ENCODE data around the gene MAP4K2. TPM values are rescaled to one million over a fixed set of nuclear protein-coding genes. Genes with fewer than 3 reads are reported as not detected.

The MAP4K2 gene
- total and polyA plus RNA-seq, 2 of the 8 experiments (the other 6 are each of a cell fraction or from before 2014, with no cell fraction given) = 20.1 to 20.7 TPM

GRCh38 chr11:64817476-64817875, 14.5 kb upstream of the MAP4K2 start:
- ChIA-PET CTCF (ENCODE audit: partially characterized antibody) (interaction anchor here (1.2 to 1.5 kb wide), 3 partner anchors 14 to 294 kb away, joined by 3 read pairs; partner anchors contain the start of gene TM7SF2), POLR2A (ENCODE audit: partially characterized antibody) (interaction anchor here (0.7 to 1.7 kb wide), 3 partner anchors 10 to 632 kb away, joined by 3 to 5 read pairs (median 3); partner anchors contain the start of genes EHD1 and STIP1)
- no peaks in the 10 kb centered on the region for H3K79me2 ChIP-seq (ENCODE audit: control insufficient read depth in 1 of 2, insufficient read depth in 2 of 2, low read length in 2 of 2)
- no peaks in the 10 kb centered on the region for H3K79me1 ChIP-seq (ENCODE audit: low read depth, low read length)
- no peak overlapping the region for H2BK20ac ChIP-seq (ENCODE audit: low read length)
- DNase-seq (ENCODE audit: low read depth in 1 of 2, low spot score in 2 of 2) (no peak), FAIRE-seq (no peak)
- no peaks in the 10 kb centered on the region for H3K27me3 ChIP-seq (replicated peaks in 1 of 4; ENCODE audit: control insufficient read depth in 3 of 4, extremely low read depth in 1 of 4, insufficient read depth in 3 of 4, low read length in 3 of 4)
- no peak overlapping the region for H2BK12ac ChIP-seq (ENCODE audit: low read depth, low read length)
- no peak overlapping the region for H4K8ac ChIP-seq (ENCODE audit: extremely low read depth, insufficient read depth, low read length)
- no peak overlapping the region for H3K27ac ChIP-seq (ENCODE audit: low read depth, low read length)
- no peak overlapping the region for H2BK15ac ChIP-seq (ENCODE audit: low read length)
- no peak overlapping the region for H3K4me2 ChIP-seq (ENCODE audit: insufficient read depth in 1 of 2, low read depth in 2 of 2, low read length in 2 of 2)
- H3K4ac ChIP-seq (replicated peaks; ENCODE audit: insufficient read length, low read depth, low read length) = no peak overlapping the region
- H3K23me2 ChIP-seq (ENCODE audit: low read depth, low read length) = no peaks in the 10 kb centered on the region
- H2AFZ ChIP-seq (ENCODE audit: low read length) = no peak overlapping the region
- H3K36me3 ChIP-seq (ENCODE audit: control insufficient read depth in 2 of 4, insufficient read depth in 4 of 4, low read length in 3 of 4) = no peaks in the 10 kb centered on the region
- H2AK5ac ChIP-seq (ENCODE audit: low read depth, low read length) = no peak overlapping the region
- TF ChIP-seq CREB1 (IDR thresholded peaks at IDR 0.05) (no peak), GTF2F1 (IDR thresholded peaks at IDR 0.05; ENCODE audit: borderline replicate concordance, low read depth, low read length) (no peak), SRF (IDR thresholded peaks at IDR 0.05; ENCODE audit: low read depth, low read length) (no peak), EGR1 (IDR thresholded peaks at IDR 0.05; ENCODE audit: borderline replicate concordance, low read depth, low read length) (no peak), KDM5A (IDR thresholded peaks at IDR 0.05; ENCODE audit: low read length) (no peak), MAX (IDR thresholded peaks at IDR 0.05) (no peak), POLR2A (IDR thresholded peaks at IDR 0.05; ENCODE audit: control extremely low read depth in 1 of 2, low read depth in 2 of 2, low read length in 2 of 2) (no peak), PHF8 (conservative IDR thresholded peaks at IDR 0.05; ENCODE audit: low read depth, low read length) (no peak), NRF1 (IDR thresholded peaks at IDR 0.05; ENCODE audit: low read depth, low read length) (no peak), HDAC6 (IDR thresholded peaks at IDR 0.05; ENCODE audit: low read depth, low read length) (no peak), CTBP2 (IDR thresholded peaks at IDR 0.05; ENCODE audit: borderline replicate concordance, insufficient read depth, insufficient read length, low read length) (no peak), FOSL1 (IDR thresholded peaks at IDR 0.05; ENCODE audit: insufficient read depth, low read depth, low read length) (no peak), CBX5 (IDR thresholded peaks at IDR 0.05; ENCODE audit: low read depth, low read length) (no peak)
- H3K4me3 ChIP-seq (ENCODE audit: extremely low read depth in 1 of 4, insufficient read depth in 2 of 4, low read depth in 3 of 4, low read length in 4 of 4) = no peak overlapping the region
- no peak overlapping the region for H2BK120ac ChIP-seq (replicated peaks; ENCODE audit: low read depth, low read length)
- no peak overlapping the region for H3K23ac ChIP-seq (ENCODE audit: insufficient read length)
- no peak overlapping the region for H3K9ac ChIP-seq (replicated peaks in 1 of 4; ENCODE audit: extremely low read depth in 1 of 4, low read depth in 3 of 4, low read length in 3 of 4)
- no peak overlapping the region for H2BK5ac ChIP-seq (ENCODE audit: low read depth, low read length)
- H3K18ac ChIP-seq (ENCODE audit: extremely low read depth, low read length) = no peak overlapping the region
- no peak overlapping the region for H3K56ac ChIP-seq (replicated peaks; ENCODE audit: insufficient read length, low read depth, low read length)
- no peaks in the 10 kb centered on the region for H3K9me3 ChIP-seq (ENCODE audit: insufficient read depth in 2 of 2, low read depth in 1 of 2, low read length in 1 of 2)
- H3K14ac ChIP-seq (ENCODE audit: insufficient read length) = no peak overlapping the region
- no peaks in the 10 kb centered on the region for H4K20me1 ChIP-seq (replicated peaks in 1 of 2; ENCODE audit: control insufficient read depth in 1 of 2, insufficient read depth in 2 of 2, low read length in 2 of 2)
- H4K5ac ChIP-seq (ENCODE audit: insufficient read length, low read depth, low read length) = no peak overlapping the region
- no peak overlapping the region for H4K91ac ChIP-seq (replicated peaks; ENCODE audit: insufficient read length, low read length)
- WGBS, 2 experiments (ENCODE audit: extremely low coverage in 1 of 2, insufficient coverage in 1 of 2, insufficient read length in 1 of 2, insufficient replicate concordance in 2 of 2, low coverage in 1 of 2, low lambda C conversion rate in 2 of 2, missing lambda C conversion rate in 1 of 2) = 79% methylated on average over 3 of the region's 3 CpGs; no CpG with 5 or more reads in 1 of the 2 experiments
- H3K4me1 ChIP-seq (replicated peaks in 1 of 4; ENCODE audit: control insufficient read depth in 3 of 4, insufficient read depth in 4 of 4, low read length in 3 of 4) = no peaks in the 10 kb centered on the region

Measured in H1 (cell line).